Gastroesophageal sphincter (tissue), 4 donors: ENCODE measurements around the gene ATP5F1C. TPM values are rescaled to one million over a fixed set of nuclear protein-coding genes. Genes with fewer than 3 reads are reported as not detected.

ENCODE experiments used
- ATAC-seq: fragments of 150-250 bp; one replicate; pipeline ENCODE4 v1.9.1; 2016; ENCODE audit warnings: mild to moderate bottlenecking, moderate library complexity
- H3K27ac ChIP-seq, 4 donors: fragments of 200-600 bp; sonication (generic) in 3 of 4; 1 replicate in 3 of 4; 2 replicates in 1 of 4; pipeline ENCODE4 v1.5.1; 2016 to 2019
- H3K27me3 ChIP-seq: fragments of 200-600 bp; sonication (generic); one replicate; pipeline ENCODE4 v1.5.1; 2019
- H3K36me3 ChIP-seq, 2 donors: fragments of 200-600 bp; sonication (generic); one replicate each; pipeline ENCODE4 v1.5.1; 2019; ENCODE audit warnings: control low read depth in 1 of 2
- H3K4me1 ChIP-seq, 3 donors: fragments of 200-600 bp; sonication (generic); 1 replicate in 2 of 3; 2 replicates in 1 of 3; pipeline ENCODE4 v1.5.1; 2016 to 2019; ENCODE audit warnings: control low read depth in 2 of 3
- H3K4me3 ChIP-seq, 2 donors: fragments of 200-600 bp; sonication (generic); one replicate each; pipeline ENCODE4 v1.5.1; 2019; ENCODE audit warnings: mild to moderate bottlenecking in 1 of 2, moderate library complexity in 1 of 2
- H3K9me3 ChIP-seq, 3 donors: fragments of 200-600 bp; sonication (generic); one replicate each; pipeline ENCODE4 v1.5.1; 2017 to 2019; ENCODE audit warnings: control low read depth in 2 of 3
- CTCF ChIP-seq, 4 experiments: fragments of 200-600 bp in 2 of 4; fragments of 450-650 bp in 2 of 4; sonication (generic) in 1 of 4; IDR thresholded peaks; one replicate each; pipeline ENCODE4 v1.5.1; 2017 to 2019; ENCODE audit warnings: antibody characterized with exemption in 4 of 4, mild to moderate bottlenecking in 2 of 4, moderate library complexity in 2 of 4
- EP300 ChIP-seq: sonication (generic); formaldehyde crosslinking; IDR thresholded peaks from one replicate; pipeline ENCODE4 v1.6.1; 2017; ENCODE audit warnings: antibody characterized with exemption, mild to moderate bottlenecking
- POLR2A ChIP-seq, 2 donors: fragments of 450-650 bp; IDR thresholded peaks; one replicate each; pipeline ENCODE4 v1.6.1; 2017; ENCODE audit warnings: antibody characterized with exemption in 2 of 2, mild to moderate bottlenecking in 2 of 2, moderate library complexity in 1 of 2
- POLR2AphosphoS5 ChIP-seq: sonication (generic); formaldehyde crosslinking; IDR thresholded peaks from one replicate; pipeline ENCODE4 v1.6.1; 2017; ENCODE audit warnings: antibody characterized with exemption
- WGBS, 2 donors: methylation state at CpG; one replicate each; pipeline ENCODE4 v1.1.5; 2018; ENCODE audit warnings: low coverage in 1 of 2; 5-methylcytosine and 5-hydroxymethylcytosine counted together
- total RNA-seq, 4 donors: library from RNA; depleted of rRNA; stranded (reverse); fragments of >200 nt; gene quantifications; one replicate each; pipeline ENCODE4 v1.1.0, GENCODE V29; 2016

ATP5F1C gene
- total RNA-seq, 4 donors from 2014 or later, result 216 to 300 (median 262) TPM

GRCh38 chr10:7813481-7813880 lies 25.5 kb downstream of the ATP5F1C start:
- TF ChIP-seq POLR2A (IDR thresholded peaks at IDR 0.05) (no peak), CTCF (IDR thresholded peaks at IDR 0.05) (no peak), EP300 (no peak), POLR2AphosphoS5 (no peak)
- Histone ChIP-seq H3K4me3 (no peak overlapping the region), H3K27ac (no peak overlapping the region), H3K27me3 (no peaks in the 10 kb centered on the region), H3K4me1 (peaks cover 0 to 12% (median 0%) of the 10 kb centered on the region in 3 donors), H3K36me3 (peaks cover 0 to 8% of the 10 kb centered on the region in 2 donors), H3K9me3 (no peaks in the 10 kb centered on the region)
- WGBS, 2 donors, result 80 to 86% methylated on average over 1 to 2 of the region's 3 CpGs
- ATAC-seq, result no peak

- Histone ChIP-seq H3K27ac (no peak overlapping the region), H3K36me3 (peaks cover 0 to 6% of the 10 kb centered on the region in 2 donors), H3K9me3 (no peaks in the 10 kb centered on the region), H3K4me3 (peak overlapping the region; percentile 84 to 93), H3K4me1 (peaks cover 0 to 31% (median 3%) of the 10 kb centered on the region in 3 donors), H3K27me3 (no peaks in the 10 kb centered on the region)
- TF ChIP-seq POLR2A (IDR thresholded peaks at IDR 0.05), result no peak
- TF ChIP-seq EP300, result no peak
- TF ChIP-seq POLR2AphosphoS5, result no peak
- TF ChIP-seq CTCF (IDR thresholded peaks at IDR 0.05), result no peak
- 8 to 25% methylated on average over 5 to 9 of the region's 12 CpGs for WGBS, 2 donors
- no peak for ATAC-seq
These were observed 29.6 kb downstream of the ATP5F1C start for GRCh38 chr10:7817576-7817975.

GRCh38 chr10:7817984-7818294 lies 30.0 kb downstream of the ATP5F1C start:
- no peaks in the 10 kb centered on the region for H3K27me3 ChIP-seq
- peaks cover 0 to 9% of the 10 kb centered on the region in 2 donors for H3K36me3 ChIP-seq
- H3K4me3 ChIP-seq, result peak overlapping the region; percentile 84 to 93
- no peak for ATAC-seq
- H3K9me3 ChIP-seq, result no peaks in the 10 kb centered on the region
- H3K27ac ChIP-seq, result peak overlapping the region in 3 of 4 donors; percentile 61 to 83 (median 80)
- TF ChIP-seq POLR2AphosphoS5, result no peak
- no peak for TF ChIP-seq POLR2A (IDR thresholded peaks at IDR 0.05)
- 0 to 2% methylated on average over 7 to 9 of the region's 10 CpGs for WGBS, 2 donors
- peaks cover 0 to 31% (median 3%) of the 10 kb centered on the region in 3 donors for H3K4me1 ChIP-seq

- Histone ChIP-seq H3K4me3 (peak within 1 kb of the TSS; percentile 84 to 93), H3K4me1 (peaks cover 0 to 31% (median 3%) of the 10 kb centered on the region in 3 donors), H3K9me3 (no peaks in the 10 kb centered on the region), H3K27me3 (no peaks in the 10 kb centered on the region), H3K27ac (peak within 1 kb of the TSS; percentile 41 to 83 (median 70)), H3K36me3 (peaks cover 0 to 12% of the 10 kb centered on the region in 2 donors)
- TF ChIP-seq POLR2A (IDR thresholded peaks at IDR 0.05), result peak in 1 of 2 donors; percentile 61
- peak in 1 of 4 experiments; percentile 26 for TF ChIP-seq CTCF (IDR thresholded peaks at IDR 0.05)
- TF ChIP-seq POLR2AphosphoS5, result peak; percentile 72
- no peak for TF ChIP-seq EP300
- 0% methylated on average over 6 to 35 of the region's 77 CpGs for WGBS, 2 donors
- ATAC-seq, result peak; percentile 92
These were observed 30.5 kb downstream of the ATP5F1C start, which contains the start of gene TAF3 for GRCh38 chr10:7818295-7819120. Gene TAF3, plus strand, starts transcription at chr10:7818505. Its CDS starts 205 bp downstream, at chr10:7818710.

GRCh38 chr10:7819121-7819460 lies 31.1 kb downstream of the ATP5F1C start:
- peak overlapping the region; percentile 84 to 93 for H3K4me3 ChIP-seq
- peak overlapping the region in 3 of 4 donors; percentile 61 to 83 (median 80) for H3K27ac ChIP-seq
- H3K4me1 ChIP-seq, result peaks cover 0 to 31% (median 3%) of the 10 kb centered on the region in 3 donors
- ATAC-seq, result no peak
- TF ChIP-seq CTCF (IDR thresholded peaks at IDR 0.05), result peak in 1 of 4 experiments; percentile 36
- TF ChIP-seq POLR2AphosphoS5, result no peak
- H3K9me3 ChIP-seq, result no peaks in the 10 kb centered on the region
- 0% methylated on average over 16 of the region's 17 CpGs; no CpG with 5 or more reads in 1 of the 2 donors for WGBS, 2 donors
- no peaks in the 10 kb centered on the region for H3K27me3 ChIP-seq
- H3K36me3 ChIP-seq, result peaks cover 0 to 18% of the 10 kb centered on the region in 2 donors
